HG03095 (cell line): ENCODE results near the gene ADGRG6.

Experiments
- ATAC-seq: cut with Tn5 transposase; IDR thresholded peaks from one replicate; pipeline ENCODE4 v1.9.1; 2021; ENCODE audit warnings: moderate library complexity; ENCODE audit not compliant: unreplicated experiment

The ADGRG6 gene

GRCh38 chr6:142290851-142291250 lies 11.0 kb upstream of the ADGRG6 start:
- ATAC-seq = no peak

GRCh38 chr6:142291512-142291911 lies 10.3 kb upstream of the ADGRG6 start:
- no peak for ATAC-seq

GRCh38 chr6:142292166-142292924 lies 9.5 kb upstream of the ADGRG6 start:
- no peak for ATAC-seq

- no peak for ATAC-seq
These were observed 8.7 kb upstream of the ADGRG6 start for GRCh38 chr6:142293121-142293520.

- no peak for ATAC-seq
These were observed 7.1 kb upstream of the ADGRG6 start for GRCh38 chr6:142294679-142295078.

GRCh38 chr6:142296975-142297604 lies 4.7 kb upstream of the ADGRG6 start:
- ATAC-seq = no peak

- no peak for ATAC-seq
These were observed 4.2 kb upstream of the ADGRG6 start for GRCh38 chr6:142297605-142297995.

- no peak for ATAC-seq
These were observed 3.6 kb upstream of the ADGRG6 start for GRCh38 chr6:142297996-142298753.

- ATAC-seq = no peak
These were observed 1.5 kb upstream of the ADGRG6 start for GRCh38 chr6:142300302-142300701.

GRCh38 chr6:142300758-142301650 lies 803 bp upstream of the ADGRG6 start:
- ATAC-seq = no peak

- no peak for ATAC-seq
These were observed 791 bp downstream of the ADGRG6 start for GRCh38 chr6:142302421-142303175.

GRCh38 chr6:142303176-142303533 lies 1.3 kb downstream of the ADGRG6 start:
- ATAC-seq = no peak

GRCh38 chr6:142304241-142304640 lies 2.4 kb downstream of the ADGRG6 start:
- no peak for ATAC-seq

- ATAC-seq = no peak
These were observed 4.9 kb downstream of the ADGRG6 start for GRCh38 chr6:142306736-142307135.

- no peak for ATAC-seq
These were observed 6.3 kb downstream of the ADGRG6 start for GRCh38 chr6:142307963-142308748.

- no peak for ATAC-seq
These were observed 7.6 kb downstream of the ADGRG6 start for GRCh38 chr6:142309426-142309825.

GRCh38 chr6:142313284-142313683 lies 11.5 kb downstream of the ADGRG6 start:
- ATAC-seq = no peak

- no peak for ATAC-seq
These were observed 15.1 kb downstream of the ADGRG6 start for GRCh38 chr6:142316791-142317368.

GRCh38 chr6:142318714-142319113 lies 16.9 kb downstream of the ADGRG6 start:
- no peak for ATAC-seq
